Measurements from ENCODE around the gene NCR3LG1. TPM values are rescaled to one million over a fixed set of nuclear protein-coding genes. Genes with fewer than 3 reads are reported as not detected.

Gene NCR3LG1
- total RNA-seq, 4 donors from 2014 or later = 4.6 to 7.4 (median 6.3) TPM

DNA sequence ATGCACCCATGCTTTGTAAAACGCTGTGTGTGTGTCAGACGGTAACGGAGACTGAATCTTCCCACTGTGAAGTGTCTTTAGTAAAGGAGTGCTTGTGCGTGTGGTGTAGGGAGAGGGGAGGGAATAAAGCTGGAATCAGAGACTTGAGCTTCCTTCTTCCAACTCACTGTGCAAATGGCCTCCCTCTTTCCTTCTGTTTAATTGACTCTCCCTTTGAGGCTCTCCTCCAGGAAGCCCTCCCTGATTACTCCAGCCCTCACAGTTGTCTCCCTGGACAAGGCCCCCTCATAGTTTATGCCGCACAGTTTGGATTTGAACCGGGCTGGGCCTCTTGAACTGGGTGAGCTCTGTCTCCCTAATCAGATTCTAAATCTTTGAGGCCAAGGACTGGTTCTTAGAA, 59.8 kb downstream of the NCR3LG1 start:
- Histone ChIP-seq H3K4me3 (no peak overlapping the region), H3K9me3 (no peaks in the 10 kb centered on the region), H3K4me1 (peaks cover 3% of the 10 kb centered on the region), H3K27ac (no peak overlapping the region), H3K36me3 (no peaks in the 10 kb centered on the region), H3K27me3 (peaks cover 23% of the 10 kb centered on the region)
- TF ChIP-seq, protein P1, sequence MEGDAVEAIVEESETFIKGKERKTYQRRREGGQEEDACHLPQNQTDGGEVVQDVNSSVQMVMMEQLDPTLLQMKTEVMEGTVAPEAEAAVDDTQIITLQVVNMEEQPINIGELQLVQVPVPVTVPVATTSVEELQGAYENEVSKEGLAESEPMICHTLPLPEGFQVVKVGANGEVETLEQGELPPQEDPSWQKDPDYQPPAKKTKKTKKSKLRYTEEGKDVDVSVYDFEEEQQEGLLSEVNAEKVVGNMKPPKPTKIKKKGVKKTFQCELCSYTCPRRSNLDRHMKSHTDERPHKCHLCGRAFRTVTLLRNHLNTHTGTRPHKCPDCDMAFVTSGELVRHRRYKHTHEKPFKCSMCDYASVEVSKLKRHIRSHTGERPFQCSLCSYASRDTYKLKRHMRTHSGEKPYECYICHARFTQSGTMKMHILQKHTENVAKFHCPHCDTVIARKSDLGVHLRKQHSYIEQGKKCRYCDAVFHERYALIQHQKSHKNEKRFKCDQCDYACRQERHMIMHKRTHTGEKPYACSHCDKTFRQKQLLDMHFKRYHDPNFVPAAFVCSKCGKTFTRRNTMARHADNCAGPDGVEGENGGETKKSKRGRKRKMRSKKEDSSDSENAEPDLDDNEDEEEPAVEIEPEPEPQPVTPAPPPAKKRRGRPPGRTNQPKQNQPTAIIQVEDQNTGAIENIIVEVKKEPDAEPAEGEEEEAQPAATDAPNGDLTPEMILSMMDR (IDR thresholded peaks at IDR 0.05) = no peak
- TF ChIP-seq POLR2AphosphoS5 (IDR thresholded peaks at IDR 0.05) (no peak), EP300 (IDR thresholded peaks at IDR 0.05) (no peak), POLR2A (IDR thresholded peaks at IDR 0.05) (no peak)
- 70% methylated on average over 6 of the region's 6 CpGs for WGBS
- DNase-seq (ENCODE audit: low spot score in 2 of 2) = no peak

DNA sequence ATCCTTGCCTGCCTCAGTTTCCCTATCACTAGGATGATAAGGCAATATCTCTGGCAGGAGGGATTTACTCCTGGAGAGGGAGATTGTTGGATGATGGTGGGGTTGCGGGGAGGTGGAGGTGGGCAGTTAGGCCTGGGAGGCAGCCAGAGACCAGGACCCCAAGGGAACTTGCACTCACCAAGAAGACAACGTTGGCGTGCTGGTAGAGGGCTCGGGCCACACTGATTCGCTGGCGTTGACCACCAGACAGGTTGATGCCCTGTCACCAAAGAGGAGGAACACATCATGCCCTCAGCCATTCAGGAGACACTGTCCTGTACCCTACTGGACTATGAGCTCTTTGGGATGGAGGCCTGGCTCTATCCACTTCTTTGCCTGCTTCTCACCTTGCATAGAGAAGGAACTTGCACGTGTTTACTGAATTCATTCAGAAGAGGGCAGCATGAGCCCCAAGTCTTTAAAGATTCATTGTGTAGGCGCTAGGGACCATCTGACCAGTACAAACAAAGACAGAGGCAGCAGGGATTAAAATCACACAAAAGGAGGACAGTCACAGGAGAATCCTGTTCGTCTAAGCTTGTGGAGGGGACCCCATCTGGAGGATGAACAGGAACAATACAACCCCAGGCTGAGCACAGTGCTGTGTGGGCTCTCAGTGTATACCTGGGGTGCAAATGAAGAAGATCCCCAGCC, 61.0 kb downstream of the NCR3LG1 start:
- no peaks in the 10 kb centered on the region for H3K36me3 ChIP-seq
- no peak for TF ChIP-seq EP300 (IDR thresholded peaks at IDR 0.05)
- no peak for TF ChIP-seq POLR2A (IDR thresholded peaks at IDR 0.05)
- no peak for TF ChIP-seq POLR2AphosphoS5 (IDR thresholded peaks at IDR 0.05)
- TF ChIP-seq, protein P1 (IDR thresholded peaks at IDR 0.05) = no peak
- H3K4me3 ChIP-seq = no peak overlapping the region
- no peak overlapping the region for H3K27ac ChIP-seq
- WGBS = 75% methylated on average over 9 of the region's 9 CpGs
- peaks cover 29% of the 10 kb centered on the region for H3K27me3 ChIP-seq
- H3K4me1 ChIP-seq = no peaks in the 10 kb centered on the region
- no peak for DNase-seq (ENCODE audit: low spot score in 2 of 2)
- H3K9me3 ChIP-seq = no peaks in the 10 kb centered on the region

DNA sequence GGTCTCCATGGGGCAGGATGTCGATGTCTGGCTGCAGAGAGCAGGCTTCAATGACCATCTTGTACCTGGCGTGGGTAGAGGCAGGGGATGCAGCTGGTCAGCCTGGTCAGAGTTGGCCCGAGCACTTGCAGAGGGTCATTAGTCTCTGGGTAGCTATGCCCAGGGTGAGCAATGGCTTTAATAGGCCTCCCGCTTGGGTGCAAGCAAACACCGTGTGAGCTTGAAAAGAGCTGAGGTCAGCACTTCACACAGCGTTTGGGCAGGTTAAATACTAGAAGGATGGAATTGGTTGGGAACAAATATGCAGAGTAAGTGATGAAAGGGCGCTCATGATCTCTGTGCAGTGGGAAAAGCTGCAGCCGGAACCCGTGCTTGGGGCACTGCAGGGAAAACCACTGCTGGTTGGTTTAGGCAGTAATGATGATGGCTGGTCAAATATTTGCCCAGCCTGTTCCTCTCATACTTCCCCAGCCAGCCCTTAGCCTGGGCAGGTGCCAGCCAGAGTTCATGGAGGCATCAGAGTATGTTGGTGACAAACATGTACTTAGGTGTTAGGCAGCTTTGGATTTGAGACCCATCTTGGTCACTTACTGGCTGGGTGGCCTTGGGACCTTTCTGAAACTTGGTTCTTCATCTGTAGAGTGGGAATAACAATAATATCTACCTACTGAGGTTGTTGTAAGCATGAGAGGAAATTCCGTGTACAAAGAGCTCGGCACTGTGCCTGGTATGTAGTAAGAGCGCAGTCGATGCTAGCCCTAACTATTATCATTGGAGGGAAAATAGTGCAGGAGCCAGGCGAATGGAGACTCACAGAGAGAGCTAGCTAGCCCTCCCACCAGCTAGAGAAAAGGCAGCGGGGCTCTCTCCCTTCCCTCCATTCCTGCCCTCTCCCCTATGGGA, 62.1 kb downstream of the NCR3LG1 start:
- peaks cover 37% of the 10 kb centered on the region for H3K27me3 ChIP-seq
- no peaks in the 10 kb centered on the region for H3K36me3 ChIP-seq
- DNase-seq (ENCODE audit: low spot score in 2 of 2) = no peak
- H3K27ac ChIP-seq = no peak overlapping the region
- H3K4me1 ChIP-seq = no peaks in the 10 kb centered on the region
- H3K4me3 ChIP-seq = no peak overlapping the region
- 78% methylated on average over 13 of the region's 15 CpGs for WGBS
- H3K9me3 ChIP-seq = no peaks in the 10 kb centered on the region
- TF ChIP-seq, protein P1 (IDR thresholded peaks at IDR 0.05) = no peak
- no peak for TF ChIP-seq EP300 (IDR thresholded peaks at IDR 0.05)

DNA sequence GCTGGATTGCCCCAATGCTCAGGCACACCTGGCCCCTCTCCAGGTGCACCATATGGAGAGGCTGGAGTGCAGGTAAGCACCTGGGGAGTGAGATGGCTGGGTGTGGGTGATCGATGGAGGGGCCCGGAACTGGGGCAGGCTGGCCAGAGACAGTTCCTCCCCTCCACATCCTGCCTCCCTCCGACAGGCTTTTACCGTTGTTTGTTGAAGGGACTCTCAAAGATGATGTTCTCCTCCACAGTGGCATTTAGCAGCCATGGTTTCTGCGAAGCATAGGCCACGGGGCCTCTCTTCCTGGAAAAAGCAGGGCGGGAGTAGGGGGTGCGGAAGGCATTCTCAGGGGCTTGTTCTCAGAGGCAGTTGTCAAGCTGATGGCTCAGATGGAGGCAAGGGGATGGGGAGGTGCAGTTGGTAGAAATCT, 62.7 kb downstream of the NCR3LG1 start:
- TF ChIP-seq POLR2AphosphoS5 (IDR thresholded peaks at IDR 0.05) (no peak), POLR2A (IDR thresholded peaks at IDR 0.05) (no peak), EP300 (IDR thresholded peaks at IDR 0.05) (no peak)
- TF ChIP-seq, protein P1 (IDR thresholded peaks at IDR 0.05) = no peak
- H3K27ac ChIP-seq = no peak overlapping the region

DNA sequence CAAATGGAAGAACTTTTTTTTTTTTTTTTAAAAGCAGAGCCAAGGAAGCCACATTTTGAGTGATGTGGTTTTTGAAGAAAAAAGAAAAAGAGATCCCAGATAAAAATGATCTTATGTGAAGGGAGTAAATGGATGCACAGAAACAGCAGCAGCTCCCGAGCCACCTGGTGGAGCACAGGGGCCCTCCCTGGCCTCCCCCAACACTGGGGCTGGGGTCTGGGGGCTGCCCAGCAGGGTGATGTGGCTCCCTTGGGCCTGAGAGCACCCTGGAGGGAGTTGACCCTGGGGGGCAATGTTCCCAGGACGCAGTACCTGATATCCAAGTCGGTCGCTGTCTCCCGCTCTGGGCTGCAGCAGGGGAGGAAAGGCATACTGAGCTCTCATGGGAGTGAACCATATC, 63.4 kb downstream of the NCR3LG1 start:
- no peaks in the 10 kb centered on the region for H3K9me3 ChIP-seq
- DNase-seq (ENCODE audit: low spot score in 2 of 2) = no peak
- H3K27ac ChIP-seq = no peak overlapping the region
- peaks cover 49% of the 10 kb centered on the region for H3K27me3 ChIP-seq
- H3K36me3 ChIP-seq = no peaks in the 10 kb centered on the region
- H3K4me1 ChIP-seq = no peaks in the 10 kb centered on the region
- H3K4me3 ChIP-seq = no peak overlapping the region
- 77% methylated on average over 5 of the region's 5 CpGs for WGBS
- TF ChIP-seq POLR2AphosphoS5 (IDR thresholded peaks at IDR 0.05) (no peak), EP300 (IDR thresholded peaks at IDR 0.05) (no peak), POLR2A (IDR thresholded peaks at IDR 0.05) (no peak)
- TF ChIP-seq, protein P1 (IDR thresholded peaks at IDR 0.05) = no peak

More for the DNA sequence above, 62.7 kb downstream of the NCR3LG1 start:
- no peak overlapping the region for H3K4me3 ChIP-seq
- no peak for DNase-seq (ENCODE audit: low spot score in 2 of 2)
- H3K4me1 ChIP-seq = no peaks in the 10 kb centered on the region
- H3K36me3 ChIP-seq = no peaks in the 10 kb centered on the region
- 76% methylated on average over 8 of the region's 8 CpGs for WGBS
- peaks cover 42% of the 10 kb centered on the region for H3K27me3 ChIP-seq
- H3K9me3 ChIP-seq = no peaks in the 10 kb centered on the region

Data from suprapubic skin (tissue), 4 donors.